Mucosa of descending colon (tissue), 3 donors: Measurements from ENCODE around the gene UBE2U. TPM values are rescaled to one million over a fixed set of nuclear protein-coding genes. Genes with fewer than 3 reads are reported as not detected.
"Not testable (repeated sequence)": the region's sequence is repeated elsewhere in the genome, so short reads cannot be mapped to it uniquely, and the experiment has no call there.

ENCODE experiments used
- ATAC-seq: fragments of 200-7000 bp; cut with Tn5 transposase; one replicate; pipeline ENCODE4 v1.9.1; 2020; ENCODE audit warnings: mild to moderate bottlenecking, moderate library complexity
- DNase-seq, 3 donors: peaks; one replicate each; pipeline ENCODE4 v3.0.0-alpha.2; 2020
- H3K36me3 ChIP-seq: fragments of 200-600 bp; one replicate; pipeline ENCODE4 v1.8.0; 2021; ENCODE audit warnings: low read depth, mild to moderate bottlenecking
- H3K4me1 ChIP-seq: fragments of 200-600 bp; one replicate; pipeline ENCODE4 v1.8.0; 2021; ENCODE audit warnings: low read depth, mild to moderate bottlenecking
- H3K4me3 ChIP-seq: fragments of 200-600 bp; one replicate; pipeline ENCODE4 v1.8.0; 2021; ENCODE audit warnings: mild to moderate bottlenecking
- H3K9me3 ChIP-seq: fragments of 200-600 bp; one replicate; pipeline ENCODE4 v1.8.0; 2021; ENCODE audit warnings: mild to moderate bottlenecking
- CTCF ChIP-seq: fragments of 200-600 bp; IDR thresholded peaks from one replicate; pipeline ENCODE4 v1.8.0; 2022; ENCODE audit warnings: antibody characterized with exemption, mild to moderate bottlenecking
- intact Hi-C, 2 donors: fragments of 100-400 bp; cut with DNase I in 1 of 2; cut with micrococcal nuclease in 1 of 2; formaldehyde crosslinking; loops; one replicate each; pipeline versions ENCODE4 v1.11.0 to v1.11.1; 2022; cut with DNase I, micrococcal nuclease
- total RNA-seq, 3 donors: library from RNA; stranded (reverse); fragmentation: NEBNext Ultra II Directional in 2 of 3; extraction: Animal tissue kit (Norgen Biotek cat#: 25700) in 2 of 3; gene quantifications; one replicate each; pipeline versions ENCODE4 v1.2.1 to v1.2.4, GENCODE V29; 2021 to 2023
- donor health status: DM: no; HTN: no; CAD: no; lungs with moderate emphysema.
- donor health status: DM: no; HTN: no; CAD: no.
- donor health status: DM: no; HTN: yes; CAD: no.

UBE2U gene
- total RNA-seq, 3 donors from 2014 or later = not detected

GRCh38 chr1:64212031-64212430 lies 8.6 kb downstream of the UBE2U start:
- H3K36me3 ChIP-seq = no peaks in the 10 kb centered on the region
- no peak for TF ChIP-seq CTCF
- H3K4me3 ChIP-seq = no peak overlapping the region
- intact Hi-C loops = no loop called here
- H3K9me3 ChIP-seq = no peaks in the 10 kb centered on the region
- no peak for DNase-seq
- no peak for ATAC-seq
- no peaks in the 10 kb centered on the region for H3K4me1 ChIP-seq

GRCh38 chr1:64215576-64215975 lies 12.2 kb downstream of the UBE2U start:
- H3K36me3 ChIP-seq = no peaks in the 10 kb centered on the region
- no peak overlapping the region for H3K4me3 ChIP-seq
- ATAC-seq = no peak
- DNase-seq = no peak
- no peaks in the 10 kb centered on the region for H3K4me1 ChIP-seq
- intact Hi-C loops = no loop called here
- H3K9me3 ChIP-seq = no peaks in the 10 kb centered on the region
- TF ChIP-seq CTCF = no peak

- DNase-seq (no peak), ATAC-seq (no peak)
- Histone ChIP-seq H3K36me3 (no peaks in the 10 kb centered on the region), H3K4me3 (no peak overlapping the region), H3K9me3 (no peaks in the 10 kb centered on the region), H3K4me1 (no peaks in the 10 kb centered on the region)
- TF ChIP-seq CTCF = no peak
- intact Hi-C loops = no loop called here
These were observed 16.8 kb downstream of the UBE2U start for GRCh38 chr1:64220241-64220640.

- Histone ChIP-seq H3K4me1 (no peaks in the 10 kb centered on the region), H3K9me3 (no peaks in the 10 kb centered on the region), H3K36me3 (no peaks in the 10 kb centered on the region), H3K4me3 (no peak overlapping the region)
- intact Hi-C loops = no loop called here
- DNase-seq = no peak
- TF ChIP-seq CTCF = no peak
- no peak for ATAC-seq
These were observed 20.1 kb downstream of the UBE2U start for GRCh38 chr1:64223329-64224151.

- H3K4me3 ChIP-seq, DNase-seq, H3K36me3 ChIP-seq, H3K9me3 ChIP-seq, ATAC-seq, H3K4me1 ChIP-seq, intact Hi-C loops: not testable (repeated sequence)
These were observed 20.8 kb downstream of the UBE2U start for GRCh38 chr1:64224236-64224635.

DNA sequence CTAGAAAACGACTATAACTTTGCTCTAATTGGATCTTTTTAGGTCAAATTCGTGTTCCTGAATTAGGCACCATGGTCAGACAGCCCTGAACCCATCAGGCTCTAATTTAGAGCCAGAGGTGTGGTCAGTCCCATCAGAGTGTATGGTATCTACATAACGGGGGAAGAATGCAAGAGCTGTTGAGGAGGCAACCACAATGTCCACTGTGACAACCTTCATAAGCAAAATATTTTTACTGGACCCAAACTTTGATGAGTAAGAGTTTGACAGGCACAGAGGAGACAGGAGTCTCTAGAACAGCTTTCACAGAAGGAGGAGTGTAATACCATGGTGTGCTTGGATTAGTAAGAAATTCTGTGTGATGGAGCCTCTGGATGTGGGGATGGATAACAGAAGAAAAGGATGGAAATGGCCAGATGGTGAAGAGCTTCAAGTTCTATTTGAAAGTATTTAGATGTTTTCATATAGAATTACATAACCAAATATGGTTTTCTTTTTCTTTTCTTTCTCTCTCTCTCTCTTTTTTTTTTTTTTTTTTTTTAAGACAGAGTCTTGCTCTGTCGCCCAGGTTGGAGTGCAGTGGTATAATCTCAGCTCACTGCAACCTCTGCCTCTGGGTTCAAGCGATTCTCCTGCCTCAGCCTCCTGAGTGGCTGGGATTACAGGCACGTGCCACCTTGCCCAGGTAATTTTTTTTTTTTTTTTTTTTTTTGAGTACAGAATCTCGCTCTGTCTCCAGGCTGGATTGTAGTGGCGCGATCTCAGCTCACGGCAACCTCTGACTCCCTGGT lies 24.9 kb downstream of the UBE2U start:
- ATAC-seq (no peak), DNase-seq (no peak)
- no peaks in the 10 kb centered on the region for H3K36me3 ChIP-seq
- no peak for TF ChIP-seq CTCF
- intact Hi-C loops = no loop called here
- no peaks in the 10 kb centered on the region for H3K9me3 ChIP-seq
- H3K4me3 ChIP-seq = no peak overlapping the region
- H3K4me1 ChIP-seq = no peaks in the 10 kb centered on the region
